GM10266 (cell line): ENCODE results near the gene PIK3R3.

Experiments used
- DNase-seq: peaks from one replicate; pipeline ENCODE4 v3.0.0; 2012; ENCODE audit errors: extremely low spot score
- TF ChIP-seq, protein P1 (sequence below): IDR thresholded peaks from 2 replicates; pipeline ENCODE4 v1.5.1; 2012; ENCODE audit warnings: mild to moderate bottlenecking, low read depth; ENCODE audit not compliant: control insufficient read depth, insufficient read depth; ENCODE audit errors: missing control alignments

Gene PIK3R3

DNA sequence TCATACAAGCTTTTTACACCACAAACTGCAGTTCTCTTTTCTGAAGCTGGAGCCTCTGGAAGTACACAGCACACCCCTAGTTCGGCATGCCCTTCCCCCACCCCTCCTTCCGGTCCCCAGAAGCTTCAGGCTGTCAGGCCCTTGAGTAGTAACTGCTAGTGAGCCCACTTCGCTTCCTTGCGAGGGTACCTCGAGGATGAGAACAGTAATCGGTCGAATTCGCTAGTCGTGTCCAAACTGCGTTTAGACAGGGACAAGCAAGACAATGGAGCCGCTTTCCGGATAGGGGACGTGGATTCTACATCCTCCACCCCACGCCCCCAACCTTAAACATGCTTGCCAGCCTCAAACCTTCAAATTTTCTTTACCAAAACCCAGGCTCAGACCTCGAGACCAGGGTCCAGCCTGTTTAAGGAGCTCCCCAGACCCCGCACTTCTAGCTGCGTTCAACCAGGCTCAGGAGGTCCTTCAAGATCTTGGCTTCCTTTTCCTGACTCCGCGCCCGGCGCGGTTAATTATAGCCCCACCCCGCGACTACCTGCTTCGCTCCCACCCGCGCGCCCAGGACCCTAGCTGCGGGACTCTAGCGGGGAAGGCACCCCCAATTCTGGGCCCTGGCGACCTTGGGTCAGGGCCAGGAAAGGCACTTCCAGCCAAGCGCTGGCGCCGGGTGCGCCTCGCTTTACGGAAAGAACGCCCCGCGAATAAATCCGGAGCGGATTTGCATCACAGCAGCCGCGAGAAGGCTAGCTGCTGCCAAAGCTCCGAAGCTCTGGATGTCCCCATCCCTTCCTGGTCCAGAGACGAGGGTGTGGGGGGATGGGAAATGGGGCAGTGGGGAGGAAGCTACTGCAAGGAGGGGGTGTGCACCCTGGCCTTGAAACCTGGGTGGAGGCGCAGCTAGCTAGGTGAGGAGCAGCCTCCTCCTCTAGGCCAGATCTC is 34.4 kb upstream of the PIK3R3 start:
- no peak for DNase-seq
- TF ChIP-seq, protein P1, sequence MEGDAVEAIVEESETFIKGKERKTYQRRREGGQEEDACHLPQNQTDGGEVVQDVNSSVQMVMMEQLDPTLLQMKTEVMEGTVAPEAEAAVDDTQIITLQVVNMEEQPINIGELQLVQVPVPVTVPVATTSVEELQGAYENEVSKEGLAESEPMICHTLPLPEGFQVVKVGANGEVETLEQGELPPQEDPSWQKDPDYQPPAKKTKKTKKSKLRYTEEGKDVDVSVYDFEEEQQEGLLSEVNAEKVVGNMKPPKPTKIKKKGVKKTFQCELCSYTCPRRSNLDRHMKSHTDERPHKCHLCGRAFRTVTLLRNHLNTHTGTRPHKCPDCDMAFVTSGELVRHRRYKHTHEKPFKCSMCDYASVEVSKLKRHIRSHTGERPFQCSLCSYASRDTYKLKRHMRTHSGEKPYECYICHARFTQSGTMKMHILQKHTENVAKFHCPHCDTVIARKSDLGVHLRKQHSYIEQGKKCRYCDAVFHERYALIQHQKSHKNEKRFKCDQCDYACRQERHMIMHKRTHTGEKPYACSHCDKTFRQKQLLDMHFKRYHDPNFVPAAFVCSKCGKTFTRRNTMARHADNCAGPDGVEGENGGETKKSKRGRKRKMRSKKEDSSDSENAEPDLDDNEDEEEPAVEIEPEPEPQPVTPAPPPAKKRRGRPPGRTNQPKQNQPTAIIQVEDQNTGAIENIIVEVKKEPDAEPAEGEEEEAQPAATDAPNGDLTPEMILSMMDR, result no peak

DNA sequence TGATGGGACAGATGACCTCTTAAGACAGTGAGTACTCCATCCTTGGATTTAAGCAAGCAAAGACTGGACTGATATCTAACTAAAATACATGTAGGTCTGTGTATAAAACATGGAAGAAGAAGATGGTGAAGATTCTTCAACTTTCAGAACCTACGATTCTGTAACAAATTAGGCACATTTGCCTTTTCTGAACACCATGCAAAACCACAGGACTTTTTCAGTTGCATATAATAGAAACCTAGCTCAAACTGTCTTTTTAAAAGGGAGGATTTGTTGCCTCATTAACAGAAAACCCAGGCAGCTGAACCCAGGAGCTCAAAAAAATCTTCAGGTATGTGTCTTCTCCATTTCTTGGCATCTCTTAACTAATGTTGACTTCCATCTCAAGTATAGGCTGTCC is 27.8 kb upstream of the PIK3R3 start:
- TF ChIP-seq, protein P1, result no peak
- no peak for DNase-seq

DNA sequence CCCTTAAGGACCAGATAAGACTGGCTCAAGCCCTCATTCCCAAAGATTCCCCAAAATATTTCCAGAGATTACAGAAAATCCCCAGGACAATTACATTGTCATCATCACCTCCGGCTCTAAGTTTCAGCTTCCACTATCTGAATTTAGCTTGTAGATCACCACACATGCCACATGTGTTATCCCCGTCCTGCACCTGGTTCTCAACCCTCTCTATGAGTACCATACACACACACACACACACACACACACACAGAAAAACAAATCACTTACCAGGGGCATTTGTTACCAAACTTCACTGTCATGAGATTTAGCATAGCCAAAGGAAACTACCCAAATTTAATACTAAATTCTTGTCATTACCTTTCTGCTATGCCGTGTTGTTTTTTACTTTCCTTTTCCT is 27.1 kb upstream of the PIK3R3 start:
- no peak for DNase-seq
- TF ChIP-seq, protein P1, result no peak

DNA sequence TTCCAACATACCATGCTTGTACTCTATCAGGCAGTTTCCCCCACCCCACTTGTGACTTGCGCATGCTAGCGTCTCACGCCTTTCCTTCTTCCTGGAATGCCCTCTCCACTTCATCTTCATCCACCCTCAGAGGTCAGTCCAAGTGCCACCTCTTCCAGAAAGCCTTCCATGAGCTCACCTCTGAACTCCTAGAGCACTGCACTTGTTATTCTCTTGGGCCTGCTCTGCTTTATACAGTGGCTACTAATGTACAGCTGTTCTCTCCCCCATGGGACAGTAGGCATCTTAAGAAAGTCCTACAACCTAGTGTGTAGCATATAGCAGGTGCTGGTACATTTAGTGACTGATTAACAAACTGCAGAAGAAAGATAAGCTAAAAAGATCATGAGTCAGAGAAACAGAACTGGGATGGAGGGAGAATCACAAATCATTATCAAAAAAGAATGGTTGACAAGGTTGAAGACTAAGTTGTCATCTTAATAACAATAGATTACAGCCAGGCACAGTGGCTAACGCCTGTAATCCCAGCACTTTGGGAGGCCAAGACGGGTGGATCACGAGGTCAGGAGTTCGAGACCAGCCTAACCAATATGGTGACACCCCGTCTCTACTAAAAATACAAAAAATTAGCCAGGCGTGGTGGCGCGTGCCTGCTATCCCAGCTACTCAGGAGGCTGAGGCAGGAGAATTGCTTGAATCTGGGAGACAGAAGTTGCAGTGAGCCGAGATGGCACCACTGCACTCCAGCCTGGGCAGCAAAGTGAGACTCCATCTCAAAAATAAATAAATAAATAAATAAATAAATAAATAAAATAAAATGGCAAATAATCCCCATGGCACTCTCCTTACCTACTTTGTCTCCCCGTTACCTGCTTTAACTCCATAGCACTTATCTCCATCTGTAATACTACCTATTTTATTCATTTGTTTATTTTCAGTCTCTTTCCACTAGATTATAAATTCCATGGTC is 26.2 kb upstream of the PIK3R3 start:
- no peak for DNase-seq
- TF ChIP-seq, protein P1, result no peak

DNA sequence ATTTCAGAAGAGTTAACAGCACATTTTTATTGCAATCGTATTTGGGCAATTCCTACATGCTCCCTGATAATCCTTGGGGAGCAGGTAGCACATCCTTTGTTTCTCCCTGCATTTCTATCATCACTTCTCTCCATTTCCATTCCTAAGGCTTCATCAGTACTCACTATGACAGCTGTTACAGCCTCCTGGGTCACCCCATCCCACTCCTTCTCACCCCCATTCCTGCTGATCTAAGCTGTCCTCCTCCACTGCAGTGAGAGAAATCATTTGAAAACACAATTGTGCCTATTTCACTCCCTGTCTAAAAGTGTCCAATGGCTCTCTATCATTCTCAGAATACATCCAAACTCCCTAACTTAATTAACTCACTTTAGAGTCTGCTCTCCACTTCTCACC is 25.5 kb upstream of the PIK3R3 start:
- no peak for DNase-seq
- TF ChIP-seq, protein P1, result no peak

DNA sequence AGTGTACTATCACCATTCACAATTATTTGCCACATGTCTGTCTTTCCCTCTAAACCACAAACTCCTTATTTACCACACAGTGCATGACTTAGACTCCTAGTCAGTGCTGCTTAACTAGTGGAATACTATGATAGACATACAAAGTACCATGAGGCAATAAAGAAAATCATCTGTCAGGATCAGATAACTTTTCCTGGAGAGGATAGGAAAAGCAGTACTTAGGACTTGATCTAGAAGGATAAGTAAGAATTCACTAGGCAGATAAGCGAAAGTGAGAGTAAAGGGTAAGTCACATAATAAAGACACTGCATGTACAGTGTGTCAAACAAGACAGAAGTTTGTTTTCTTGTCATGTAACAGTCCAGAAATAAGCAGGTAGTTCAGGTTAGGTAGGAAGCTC is 21.3 kb upstream of the PIK3R3 start:
- no peak for DNase-seq
- TF ChIP-seq, protein P1, result no peak
